GM06990 (cell line): Measurements from ENCODE around the gene TRIP12.
A peak's percentile ranks its signal among the peaks of the same experiment; 100 is the strongest.
"Not testable (repeated sequence)": the region's sequence is repeated elsewhere in the genome, so short reads cannot be mapped to it uniquely, and the experiment has no call there.

Source experiments
- DNase-seq: peaks from one replicate; pipeline ENCODE4 v3.0.0-alpha.2; 2011; ENCODE audit not compliant: insufficient read length; ENCODE audit errors: extremely low read depth
- H3K27me3 ChIP-seq: replicated peaks from 2 replicates; pipeline ENCODE4 v1.6.0; 2011; ENCODE audit warnings: low read length; ENCODE audit not compliant: control insufficient read depth, insufficient read depth
- H3K36me3 ChIP-seq: 2 replicates; pipeline ENCODE4 v1.5.1; 2011; ENCODE audit warnings: low read length; ENCODE audit not compliant: control insufficient read depth, insufficient read depth
- H3K4me3 ChIP-seq: replicated peaks from 2 replicates; pipeline ENCODE4 v1.5.1; 2011; ENCODE audit warnings: low read depth, mild to moderate bottlenecking, control low read depth, low read length
- CTCF ChIP-seq: IDR thresholded peaks from 2 replicates; pipeline ENCODE4 v1.5.1; 2011; ENCODE audit warnings: low read length, control low read depth, mild to moderate bottlenecking, inconsistent platforms; ENCODE audit not compliant: insufficient read depth, poor library complexity, severe bottlenecking

Gene TRIP12

DNA sequence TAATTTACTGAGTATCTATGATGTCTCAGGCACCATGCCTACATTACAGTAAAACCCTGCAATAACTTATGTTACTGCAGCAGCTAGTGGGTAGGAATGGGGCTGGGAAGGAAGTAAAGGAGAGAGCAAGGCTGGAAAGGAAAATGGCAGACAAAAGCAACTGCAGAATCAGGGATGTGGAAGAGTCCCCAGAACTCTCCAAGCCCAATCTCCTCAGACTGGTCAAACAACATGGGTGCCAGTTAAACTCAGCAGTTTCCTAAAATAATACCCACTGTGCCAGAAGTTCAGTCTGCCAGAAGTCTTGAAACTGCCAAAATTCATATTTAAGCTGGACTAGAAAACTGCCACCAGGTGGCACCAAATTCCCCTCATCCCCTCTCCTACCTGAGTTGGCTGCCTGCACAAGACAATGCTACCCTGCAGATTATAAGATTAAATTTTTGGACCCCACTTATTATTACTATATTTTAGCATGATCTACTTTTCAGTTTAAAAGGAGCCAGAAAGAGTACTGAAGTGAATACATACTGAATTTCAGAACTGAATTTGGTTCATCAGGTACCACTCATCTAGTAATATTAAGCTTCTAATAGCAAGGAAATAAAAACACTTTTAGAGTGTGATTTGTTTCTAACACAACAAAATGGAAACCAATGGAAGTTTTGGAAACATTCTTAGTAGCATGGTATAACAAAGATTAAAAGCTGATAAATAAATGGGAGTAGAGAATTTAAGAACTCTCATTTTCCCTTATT, 120.6 kb downstream of the TRIP12 start:
- DNase-seq = no peak

DNA sequence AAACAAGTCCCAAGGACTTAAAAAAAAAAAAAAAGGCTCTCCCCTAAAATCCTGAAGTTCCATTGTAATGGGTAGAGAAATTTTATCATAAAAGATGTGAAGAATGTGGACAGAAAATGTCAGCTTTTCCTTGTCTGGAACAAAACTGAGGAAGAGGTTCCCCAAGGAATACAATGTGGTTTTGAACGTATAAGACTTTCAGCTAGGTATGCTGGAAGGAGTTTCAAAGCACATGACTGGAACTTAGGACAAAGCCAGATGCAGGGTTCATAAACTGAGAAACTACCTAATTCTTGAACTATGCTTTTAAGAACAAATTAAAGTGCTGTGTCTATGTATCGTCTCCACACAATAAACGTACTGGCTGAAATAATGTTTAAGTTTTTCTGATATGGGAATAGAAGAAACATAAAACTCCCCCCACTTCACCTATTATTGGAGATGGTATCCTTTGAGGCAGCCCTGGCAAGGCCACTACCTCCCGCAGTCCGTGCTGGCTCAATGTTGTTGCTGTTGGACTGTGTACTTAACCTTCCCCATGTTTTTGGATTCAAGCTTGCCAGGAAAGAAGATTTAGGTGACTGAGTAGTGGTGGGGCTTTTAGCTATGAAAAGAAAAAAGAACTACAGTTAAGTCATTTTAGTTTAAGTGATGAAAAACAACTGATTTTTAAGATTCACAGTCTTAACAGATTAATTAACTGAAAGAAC, 123.2 kb downstream of the TRIP12 start:
- H3K36me3 ChIP-seq = peaks cover 9% of the 10 kb centered on the region

More for the DNA sequence above, 120.6 kb downstream of the TRIP12 start:
- peaks cover 7% of the 10 kb centered on the region for H3K36me3 ChIP-seq
- H3K27me3 ChIP-seq = no peaks in the 10 kb centered on the region
- peak; percentile 75 for TF ChIP-seq CTCF
- H3K4me3 ChIP-seq = no peak overlapping the region

DNA sequence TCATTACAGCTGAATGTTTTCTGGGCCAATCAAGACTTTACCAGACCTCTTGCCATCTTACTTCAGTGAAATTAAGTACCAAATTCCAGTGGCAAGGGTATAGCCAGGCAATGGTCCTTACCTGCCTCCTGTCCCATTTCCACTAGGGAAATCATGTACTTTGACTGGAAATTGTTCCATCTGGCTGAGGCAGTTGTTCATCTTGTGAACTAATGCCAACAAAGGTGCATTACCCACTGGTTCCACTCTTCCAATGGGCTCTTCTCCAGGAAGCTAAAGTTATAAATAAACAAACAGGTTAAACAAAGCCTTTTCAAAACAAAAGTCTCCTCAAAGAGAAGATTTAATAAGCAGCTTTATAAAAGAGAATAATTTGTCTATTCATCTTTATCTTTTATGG, 126.8 kb downstream of the TRIP12 start:
- DNase-seq = no peak
- Histone ChIP-seq H3K27me3 (no peaks in the 10 kb centered on the region), H3K4me3 (no peak overlapping the region), H3K36me3 (peaks cover 7% of the 10 kb centered on the region)
- no peak for TF ChIP-seq CTCF

More for the DNA sequence above, 123.2 kb downstream of the TRIP12 start:
- no peak overlapping the region for H3K4me3 ChIP-seq
- no peak for TF ChIP-seq CTCF
- H3K27me3 ChIP-seq = no peaks in the 10 kb centered on the region
- no peak for DNase-seq

DNA sequence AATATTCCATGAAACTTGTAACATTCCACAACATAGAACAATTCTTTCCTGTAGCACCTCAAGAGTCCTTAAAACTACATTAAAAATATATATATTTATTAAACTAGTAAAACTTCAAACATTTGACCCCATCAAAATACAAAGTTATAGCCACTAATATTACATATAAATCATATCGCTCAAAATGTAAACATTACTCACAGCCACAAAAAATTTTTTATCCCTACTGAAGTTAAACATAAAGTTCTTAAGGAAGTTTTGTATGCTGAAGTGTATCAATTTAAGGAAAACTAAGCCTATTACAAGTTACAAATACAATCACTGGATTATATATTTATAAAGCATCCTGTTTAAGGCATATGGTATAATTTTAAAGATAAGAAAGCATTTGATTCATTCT, 127.2 kb downstream of the TRIP12 start:
- DNase-seq = no peak
- H3K36me3 ChIP-seq = peaks cover 7% of the 10 kb centered on the region
- no peak for TF ChIP-seq CTCF
- no peaks in the 10 kb centered on the region for H3K27me3 ChIP-seq
- H3K4me3 ChIP-seq = no peak overlapping the region

- H3K36me3 ChIP-seq, DNase-seq, H3K27me3 ChIP-seq, H3K4me3 ChIP-seq: not testable (repeated sequence)
Measured at GRCh38 chr2:229786289-229786688, 135.5 kb downstream of the TRIP12 start.

DNA sequence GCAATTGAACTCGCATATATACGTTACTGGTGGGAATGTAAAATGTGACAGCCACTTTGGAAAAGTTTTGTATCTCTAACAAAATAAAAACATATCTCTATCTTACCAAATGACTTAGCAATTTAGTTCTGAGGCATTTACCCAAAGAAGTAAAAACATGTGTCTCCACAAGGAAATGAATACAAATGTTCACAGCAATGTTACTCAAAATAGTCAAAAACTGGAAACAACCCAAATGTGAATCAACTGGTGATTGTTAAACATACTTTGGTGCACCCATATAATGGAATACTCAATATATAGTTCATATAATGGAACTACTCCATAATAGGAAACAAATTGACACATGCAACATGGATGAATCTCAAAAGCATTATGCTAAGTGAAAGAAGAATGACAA, 137.0 kb downstream of the TRIP12 start:
- no peak for TF ChIP-seq CTCF
- no peak for DNase-seq
- Histone ChIP-seq H3K36me3 (peaks cover 8% of the 10 kb centered on the region), H3K27me3 (no peaks in the 10 kb centered on the region), H3K4me3 (no peak overlapping the region)
